ENCODE results near the gene XRN2. TPM values are rescaled to one million over a fixed set of nuclear protein-coding genes. Genes with fewer than 3 reads are reported as not detected.

The XRN2 gene
- total and polyA plus RNA-seq, 4 donors: 20.9 to 40.3 (median 25.2) TPM

- TF ChIP-seq, protein P1, sequence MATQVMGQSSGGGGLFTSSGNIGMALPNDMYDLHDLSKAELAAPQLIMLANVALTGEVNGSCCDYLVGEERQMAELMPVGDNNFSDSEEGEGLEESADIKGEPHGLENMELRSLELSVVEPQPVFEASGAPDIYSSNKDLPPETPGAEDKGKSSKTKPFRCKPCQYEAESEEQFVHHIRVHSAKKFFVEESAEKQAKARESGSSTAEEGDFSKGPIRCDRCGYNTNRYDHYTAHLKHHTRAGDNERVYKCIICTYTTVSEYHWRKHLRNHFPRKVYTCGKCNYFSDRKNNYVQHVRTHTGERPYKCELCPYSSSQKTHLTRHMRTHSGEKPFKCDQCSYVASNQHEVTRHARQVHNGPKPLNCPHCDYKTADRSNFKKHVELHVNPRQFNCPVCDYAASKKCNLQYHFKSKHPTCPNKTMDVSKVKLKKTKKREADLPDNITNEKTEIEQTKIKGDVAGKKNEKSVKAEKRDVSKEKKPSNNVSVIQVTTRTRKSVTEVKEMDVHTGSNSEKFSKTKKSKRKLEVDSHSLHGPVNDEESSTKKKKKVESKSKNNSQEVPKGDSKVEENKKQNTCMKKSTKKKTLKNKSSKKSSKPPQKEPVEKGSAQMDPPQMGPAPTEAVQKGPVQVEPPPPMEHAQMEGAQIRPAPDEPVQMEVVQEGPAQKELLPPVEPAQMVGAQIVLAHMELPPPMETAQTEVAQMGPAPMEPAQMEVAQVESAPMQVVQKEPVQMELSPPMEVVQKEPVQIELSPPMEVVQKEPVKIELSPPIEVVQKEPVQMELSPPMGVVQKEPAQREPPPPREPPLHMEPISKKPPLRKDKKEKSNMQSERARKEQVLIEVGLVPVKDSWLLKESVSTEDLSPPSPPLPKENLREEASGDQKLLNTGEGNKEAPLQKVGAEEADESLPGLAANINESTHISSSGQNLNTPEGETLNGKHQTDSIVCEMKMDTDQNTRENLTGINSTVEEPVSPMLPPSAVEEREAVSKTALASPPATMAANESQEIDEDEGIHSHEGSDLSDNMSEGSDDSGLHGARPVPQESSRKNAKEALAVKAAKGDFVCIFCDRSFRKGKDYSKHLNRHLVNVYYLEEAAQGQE (IDR thresholded peaks at IDR 0.05): no peak
- TF ChIP-seq NR2F2 (IDR thresholded peaks at IDR 0.05) (no peak), RAD21 (IDR thresholded peaks at IDR 0.05) (no peak), HNF4A (conservative IDR thresholded peaks at IDR 0.05) (no peak), RXRA (IDR thresholded peaks at IDR 0.05) (no peak)
- TF ChIP-seq, protein P2, sequence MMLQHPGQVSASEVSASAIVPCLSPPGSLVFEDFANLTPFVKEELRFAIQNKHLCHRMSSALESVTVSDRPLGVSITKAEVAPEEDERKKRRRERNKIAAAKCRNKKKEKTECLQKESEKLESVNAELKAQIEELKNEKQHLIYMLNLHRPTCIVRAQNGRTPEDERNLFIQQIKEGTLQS (IDR thresholded peaks at IDR 0.05): no peak
Measured at GRCh38 chr20:21435576-21435975, 132.4 kb downstream of the XRN2 start (continued).

DNA sequence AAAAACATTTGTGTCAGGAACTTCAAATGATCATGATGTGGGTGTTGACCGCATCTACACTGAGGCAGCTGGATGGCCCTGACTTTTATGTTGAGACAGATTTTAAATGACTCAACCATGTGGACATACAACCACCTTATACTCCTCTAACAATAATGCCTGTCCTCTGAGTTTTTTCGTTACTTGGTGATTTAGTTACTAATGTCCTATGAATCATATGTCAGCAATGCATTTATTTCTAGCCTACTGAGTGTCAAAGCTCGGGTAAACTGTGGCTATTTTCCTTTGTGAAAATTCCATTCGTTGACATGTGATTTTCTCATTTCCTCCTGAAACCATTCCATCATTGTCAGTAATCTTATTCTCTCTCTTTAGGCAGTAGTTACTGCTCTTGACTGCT lies 133.1 kb downstream of the XRN2 start:
- no peaks in the 10 kb centered on the region for H3K9me3 ChIP-seq (ENCODE audit: control insufficient read depth in 4 of 4, low read length in 3 of 4)
- DNase-seq (ENCODE audit: low spot score): no peak
- H3K36me3 ChIP-seq (ENCODE audit: control insufficient read depth in 4 of 4, insufficient read depth in 3 of 4, low read depth in 1 of 4, low read length in 3 of 4): no peaks in the 10 kb centered on the region
- H3K4me3 ChIP-seq (ENCODE audit: low read depth in 1 of 3, low read length in 3 of 3): no peak overlapping the region
- H3K4me1 ChIP-seq (ENCODE audit: control insufficient read depth in 4 of 4, insufficient read depth in 4 of 4, low read length in 3 of 4): no peaks in the 10 kb centered on the region
- WGBS: 68% methylated on average over 4 of the region's 4 CpGs
- no peak for TF ChIP-seq RXRA (IDR thresholded peaks at IDR 0.05)
- no peak for TF ChIP-seq GABPA (IDR thresholded peaks at IDR 0.05 in 1 of 2, conservative IDR thresholded peaks at IDR 0.05 in 1 of 2)
- TF ChIP-seq SP1 (IDR thresholded peaks at IDR 0.05): no peak
- TF ChIP-seq EGR1 (IDR thresholded peaks at IDR 0.05; ENCODE audit: low read depth in 2 of 2): no peak
- TF ChIP-seq HNF4G (IDR thresholded peaks at IDR 0.05): no peak
- TF ChIP-seq MAX (IDR thresholded peaks at IDR 0.05): no peak
- no peak for TF ChIP-seq FOXA2 (IDR thresholded peaks at IDR 0.05)
- TF ChIP-seq JUND (IDR thresholded peaks at IDR 0.05): no peak
- TF ChIP-seq FOXA1 (IDR thresholded peaks at IDR 0.05): no peak
- no peak for TF ChIP-seq TAF1 (conservative IDR thresholded peaks at IDR 0.05)
- TF ChIP-seq NR2F2 (IDR thresholded peaks at IDR 0.05): no peak
- TF ChIP-seq RAD21 (IDR thresholded peaks at IDR 0.05): no peak
- TF ChIP-seq YY1 (IDR thresholded peaks at IDR 0.05): no peak
- TF ChIP-seq, protein P3, sequence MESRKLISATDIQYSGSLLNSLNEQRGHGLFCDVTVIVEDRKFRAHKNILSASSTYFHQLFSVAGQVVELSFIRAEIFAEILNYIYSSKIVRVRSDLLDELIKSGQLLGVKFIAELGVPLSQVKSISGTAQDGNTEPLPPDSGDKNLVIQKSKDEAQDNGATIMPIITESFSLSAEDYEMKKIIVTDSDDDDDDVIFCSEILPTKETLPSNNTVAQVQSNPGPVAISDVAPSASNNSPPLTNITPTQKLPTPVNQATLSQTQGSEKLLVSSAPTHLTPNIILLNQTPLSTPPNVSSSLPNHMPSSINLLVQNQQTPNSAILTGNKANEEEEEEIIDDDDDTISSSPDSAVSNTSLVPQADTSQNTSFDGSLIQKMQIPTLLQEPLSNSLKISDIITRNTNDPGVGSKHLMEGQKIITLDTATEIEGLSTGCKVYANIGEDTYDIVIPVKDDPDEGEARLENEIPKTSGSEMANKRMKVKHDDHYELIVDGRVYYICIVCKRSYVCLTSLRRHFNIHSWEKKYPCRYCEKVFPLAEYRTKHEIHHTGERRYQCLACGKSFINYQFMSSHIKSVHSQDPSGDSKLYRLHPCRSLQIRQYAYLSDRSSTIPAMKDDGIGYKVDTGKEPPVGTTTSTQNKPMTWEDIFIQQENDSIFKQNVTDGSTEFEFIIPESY (IDR thresholded peaks at IDR 0.05): no peak
- TF ChIP-seq HNF4A (conservative IDR thresholded peaks at IDR 0.05): no peak
- TF ChIP-seq, protein P2 (IDR thresholded peaks at IDR 0.05): no peak
- TF ChIP-seq, protein P1 (IDR thresholded peaks at IDR 0.05): no peak
- TF ChIP-seq, protein P4, sequence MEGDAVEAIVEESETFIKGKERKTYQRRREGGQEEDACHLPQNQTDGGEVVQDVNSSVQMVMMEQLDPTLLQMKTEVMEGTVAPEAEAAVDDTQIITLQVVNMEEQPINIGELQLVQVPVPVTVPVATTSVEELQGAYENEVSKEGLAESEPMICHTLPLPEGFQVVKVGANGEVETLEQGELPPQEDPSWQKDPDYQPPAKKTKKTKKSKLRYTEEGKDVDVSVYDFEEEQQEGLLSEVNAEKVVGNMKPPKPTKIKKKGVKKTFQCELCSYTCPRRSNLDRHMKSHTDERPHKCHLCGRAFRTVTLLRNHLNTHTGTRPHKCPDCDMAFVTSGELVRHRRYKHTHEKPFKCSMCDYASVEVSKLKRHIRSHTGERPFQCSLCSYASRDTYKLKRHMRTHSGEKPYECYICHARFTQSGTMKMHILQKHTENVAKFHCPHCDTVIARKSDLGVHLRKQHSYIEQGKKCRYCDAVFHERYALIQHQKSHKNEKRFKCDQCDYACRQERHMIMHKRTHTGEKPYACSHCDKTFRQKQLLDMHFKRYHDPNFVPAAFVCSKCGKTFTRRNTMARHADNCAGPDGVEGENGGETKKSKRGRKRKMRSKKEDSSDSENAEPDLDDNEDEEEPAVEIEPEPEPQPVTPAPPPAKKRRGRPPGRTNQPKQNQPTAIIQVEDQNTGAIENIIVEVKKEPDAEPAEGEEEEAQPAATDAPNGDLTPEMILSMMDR (IDR thresholded peaks at IDR 0.05; ENCODE audit: low read depth, low read length, missing input control): no peak
- H3K27ac ChIP-seq (ENCODE audit: low read depth in 1 of 2, low read length in 2 of 2): no peak overlapping the region
- H3K9ac ChIP-seq (ENCODE audit: low read depth in 1 of 2, low read length in 2 of 2): no peak overlapping the region
- peaks cover 0 to 7% (median 2%) of the 10 kb centered on the region in 4 donors for H3K27me3 ChIP-seq (ENCODE audit: control insufficient read depth in 4 of 4, insufficient read depth in 4 of 4, low read length in 3 of 4)

Data from liver (tissue), 9 donors.